Islet precursor cell (in vitro differentiated cells): Measurements from ENCODE around the gene PRSS23.

Experiments used
- DNase-seq: peaks from one replicate; pipeline ENCODE4 v3.0.0-alpha.2; 2018

The PRSS23 gene

DNA sequence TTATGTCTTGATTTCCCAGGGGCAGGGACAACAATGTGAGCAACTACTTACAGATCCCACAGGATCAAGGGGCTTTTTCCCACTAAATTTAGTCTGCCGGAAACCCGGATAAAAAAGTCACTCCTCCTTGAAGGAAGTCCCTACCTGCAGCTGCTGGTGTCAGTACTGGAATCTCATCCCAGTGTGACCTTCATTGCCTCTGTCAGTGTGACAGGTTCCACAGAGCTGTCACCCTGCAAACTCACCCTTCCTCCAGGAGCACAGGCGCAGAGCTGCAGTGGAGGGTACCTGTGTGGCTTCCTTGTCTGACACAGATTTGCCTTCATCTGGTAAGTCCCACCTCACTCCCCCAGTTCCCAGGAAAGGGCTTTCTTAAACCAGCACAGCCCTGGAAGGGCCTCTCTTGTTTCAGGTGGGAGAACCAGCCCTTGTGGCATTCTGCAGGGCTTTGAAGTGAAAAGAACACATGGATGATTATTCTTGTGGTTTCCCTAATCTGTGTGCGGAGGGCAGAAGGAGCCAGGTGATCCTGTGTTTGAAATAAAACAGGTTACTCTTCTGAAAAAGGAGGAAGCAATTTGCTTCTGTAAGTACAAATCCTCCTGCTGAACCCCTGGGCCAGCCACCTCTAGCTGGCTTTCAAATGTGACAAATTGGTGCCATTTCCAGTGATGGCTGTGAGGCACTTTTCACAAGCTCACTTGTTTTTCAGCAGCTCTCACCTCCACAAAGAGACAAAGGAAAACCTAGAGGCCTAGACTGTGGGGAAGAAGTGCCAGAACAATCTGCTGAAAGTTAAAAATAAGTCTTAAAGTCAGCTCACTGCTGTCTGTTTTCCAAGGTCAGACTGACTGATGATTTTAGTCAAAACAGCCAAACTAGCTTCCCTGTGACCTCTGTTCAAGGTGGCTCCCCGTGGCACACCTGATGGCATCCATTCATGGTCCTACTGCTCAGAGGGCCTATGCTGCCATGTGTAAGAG, 9.2 kb upstream of the PRSS23 start:
- peak; percentile 95 for DNase-seq

DNA sequence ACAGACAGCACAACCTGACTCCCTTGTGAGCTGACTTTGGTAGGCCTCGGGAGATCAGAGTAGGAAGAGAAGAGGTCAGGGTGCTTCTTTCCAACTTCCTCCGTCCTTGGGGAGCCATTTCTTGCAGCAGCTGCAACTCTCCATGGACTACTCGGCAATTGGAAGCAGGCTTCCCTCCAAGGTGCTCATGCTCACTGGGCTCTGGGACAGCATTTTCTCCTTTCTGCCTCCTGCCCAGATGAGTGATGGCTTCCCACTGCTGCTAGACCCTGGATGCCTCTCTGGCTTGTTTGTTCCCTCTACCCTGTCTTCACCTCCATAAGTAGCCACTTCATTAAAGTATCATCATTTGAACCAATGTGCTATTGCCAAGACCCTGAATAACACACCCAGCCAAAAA, 8.2 kb upstream of the PRSS23 start:
- no peak for DNase-seq

DNA sequence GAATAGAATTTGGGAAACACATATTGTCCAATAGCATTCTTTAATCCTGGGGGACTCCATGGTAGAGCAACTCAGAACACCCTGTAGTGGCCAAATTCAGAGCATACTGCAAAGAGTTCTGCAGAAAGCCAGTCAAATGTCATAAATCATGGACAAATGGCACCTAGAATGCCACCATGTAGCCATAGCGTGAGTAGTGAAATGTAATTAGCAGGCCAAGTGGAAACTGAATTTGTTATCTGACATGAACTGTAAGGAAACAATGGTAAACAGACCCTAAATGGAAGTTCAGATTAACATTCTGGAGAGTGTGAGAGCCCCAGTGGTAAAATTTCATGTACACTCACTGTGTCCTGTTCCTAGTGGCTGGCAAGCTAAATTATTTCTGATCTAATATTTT, 7.0 kb upstream of the PRSS23 start:
- no peak for DNase-seq

DNA sequence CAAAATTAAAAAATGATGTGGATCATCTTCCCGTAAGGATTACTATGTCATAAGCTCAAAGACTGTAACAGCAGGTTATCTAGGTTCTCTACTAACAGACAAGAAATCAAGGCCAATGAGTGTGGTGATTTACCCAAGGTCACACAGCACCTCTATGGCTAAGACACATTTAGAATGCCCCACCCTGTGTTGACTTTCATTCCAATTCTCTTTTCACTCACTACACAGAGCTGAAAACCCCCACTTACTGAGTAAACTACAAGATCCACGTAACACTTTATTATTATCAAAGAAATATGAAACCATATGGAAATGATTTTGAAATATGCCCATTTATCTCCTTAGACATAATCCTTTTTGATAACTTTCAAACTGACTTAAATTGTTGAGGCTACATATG, 4.8 kb upstream of the PRSS23 start:
- no peak for DNase-seq

DNA sequence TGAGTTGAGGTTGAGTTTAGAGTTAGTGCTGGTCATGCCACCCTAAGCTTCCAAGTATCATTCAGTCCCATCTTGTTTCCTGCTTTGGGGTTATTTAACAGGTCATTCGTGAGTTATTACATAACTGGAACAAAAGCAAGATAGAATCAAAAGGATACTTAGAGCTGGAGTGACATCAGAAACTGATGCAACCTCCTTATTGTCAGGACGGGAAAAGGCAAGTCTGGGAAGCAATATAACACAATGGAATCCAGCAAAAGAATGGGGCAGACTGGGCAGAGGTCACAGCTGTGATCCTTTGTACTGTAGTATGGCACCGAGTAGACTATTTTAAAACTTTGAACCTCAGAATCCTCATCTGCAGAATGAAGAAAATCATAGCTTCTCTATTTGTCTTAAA, 4.4 kb upstream of the PRSS23 start:
- no peak for DNase-seq

DNA sequence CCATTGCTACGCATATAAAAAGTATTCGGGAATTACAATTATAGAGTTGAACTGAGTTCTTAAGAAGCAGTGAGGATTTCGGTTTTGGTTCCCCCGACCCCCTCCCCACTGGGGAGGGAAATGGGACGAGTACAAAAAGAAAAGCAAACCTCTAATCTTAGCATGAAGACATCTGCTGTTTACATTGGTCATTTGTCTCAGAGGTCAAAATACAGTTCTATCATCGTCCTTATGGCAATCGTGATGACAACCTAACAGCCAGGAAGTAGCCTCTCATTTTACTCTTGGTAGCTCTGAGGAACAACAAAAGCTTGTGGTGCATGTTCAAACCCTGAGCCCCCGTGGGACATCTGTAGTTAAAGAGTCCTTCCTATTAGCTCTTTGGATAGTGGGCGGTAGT, 3.2 kb upstream of the PRSS23 start:
- no peak for DNase-seq

DNA sequence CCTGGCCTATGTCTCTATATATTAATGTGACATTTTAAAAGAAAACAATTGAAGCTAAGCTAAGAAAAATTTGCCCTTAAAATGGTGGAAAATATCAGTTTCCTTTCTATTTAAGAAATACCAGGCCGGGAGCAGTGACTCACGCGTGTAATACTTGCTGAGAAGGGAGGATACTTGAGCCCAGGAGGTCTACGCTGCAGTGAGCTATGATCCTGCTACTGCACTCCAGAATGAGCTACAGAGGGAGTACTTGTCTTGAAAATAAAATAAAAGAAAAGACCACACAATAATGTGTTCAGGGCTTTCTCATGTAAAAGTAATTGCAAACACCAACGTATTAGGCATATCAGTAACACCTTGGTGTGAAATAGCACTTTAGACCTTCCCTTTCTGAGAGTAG, 1.4 kb upstream of the PRSS23 start:
- no peak for DNase-seq

DNA sequence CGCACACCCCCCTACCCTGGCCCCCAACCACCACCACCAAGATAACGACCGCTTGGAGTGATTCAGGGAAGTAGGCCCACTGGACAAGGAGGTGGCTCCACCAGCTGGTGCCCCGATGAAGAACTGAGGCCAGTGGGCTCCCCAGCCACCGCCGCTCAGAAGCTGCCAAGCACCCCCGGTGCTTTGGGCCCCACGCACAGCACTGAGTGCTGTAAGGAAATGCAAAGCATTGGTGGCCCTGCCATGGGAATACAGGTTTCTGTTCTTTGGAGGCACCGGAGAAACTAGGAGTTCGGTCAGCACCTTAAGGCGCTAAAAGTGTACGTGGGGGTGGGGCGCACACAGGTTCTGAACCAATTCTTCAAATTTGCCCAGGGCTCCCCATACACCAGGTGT, 664 bp upstream of the PRSS23 start:
- peak; percentile 67 for DNase-seq

DNA sequence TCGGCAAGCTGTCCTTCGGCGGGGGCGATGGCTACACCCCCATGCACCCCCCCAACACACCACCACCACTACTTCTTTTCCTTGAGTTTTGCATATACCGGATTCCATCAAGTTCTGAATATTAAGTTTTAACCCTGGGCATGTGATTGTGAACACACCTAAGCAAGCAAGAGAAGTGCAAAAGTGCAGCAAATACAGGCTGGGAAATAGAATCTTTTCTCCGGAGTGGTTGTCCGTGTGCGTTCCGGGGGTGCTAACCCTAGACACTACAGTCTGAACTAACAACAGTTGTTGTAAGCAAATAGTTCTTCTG, 574 bp downstream of the PRSS23 start:
- DNase-seq = no peak

DNA sequence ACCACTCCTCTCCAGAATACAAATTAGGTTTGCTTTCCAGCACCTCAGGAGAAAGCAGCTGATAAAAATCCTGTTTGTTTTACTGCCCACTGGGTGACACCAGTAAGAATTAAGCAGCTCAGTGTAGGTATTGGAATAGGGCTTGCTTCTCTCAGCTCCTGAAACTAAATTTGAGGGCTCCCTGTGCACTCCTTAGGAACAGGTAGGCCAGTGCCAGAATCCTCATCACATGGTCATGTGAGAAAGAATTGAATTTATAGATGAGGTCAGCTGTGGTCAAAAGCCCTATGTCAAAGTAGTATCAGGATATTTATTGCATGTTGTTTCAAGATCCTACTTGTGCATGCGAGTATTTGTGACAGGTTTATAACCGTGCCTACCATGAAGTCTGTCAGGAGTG, 1.0 kb downstream of the PRSS23 start:
- DNase-seq = no peak

DNA sequence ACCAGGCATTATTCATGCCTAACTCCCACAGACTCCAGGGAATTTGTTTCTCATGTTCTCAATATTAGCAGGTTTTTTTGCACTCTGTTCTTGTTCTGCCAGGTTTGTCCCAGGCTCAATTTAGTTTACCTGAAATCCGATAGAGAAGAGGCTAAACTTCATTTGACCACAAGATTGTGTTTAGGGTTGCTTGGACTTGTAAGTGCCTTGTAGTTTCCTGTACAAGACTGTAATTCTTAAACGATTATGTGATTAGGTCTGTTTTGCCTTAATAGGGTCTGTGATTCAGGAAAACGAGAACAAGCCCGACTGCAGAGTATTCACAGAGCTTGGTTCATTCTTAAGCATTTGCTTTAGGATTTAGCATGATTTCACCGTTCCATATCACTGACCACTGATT, 1.8 kb downstream of the PRSS23 start:
- no peak for DNase-seq

DNA sequence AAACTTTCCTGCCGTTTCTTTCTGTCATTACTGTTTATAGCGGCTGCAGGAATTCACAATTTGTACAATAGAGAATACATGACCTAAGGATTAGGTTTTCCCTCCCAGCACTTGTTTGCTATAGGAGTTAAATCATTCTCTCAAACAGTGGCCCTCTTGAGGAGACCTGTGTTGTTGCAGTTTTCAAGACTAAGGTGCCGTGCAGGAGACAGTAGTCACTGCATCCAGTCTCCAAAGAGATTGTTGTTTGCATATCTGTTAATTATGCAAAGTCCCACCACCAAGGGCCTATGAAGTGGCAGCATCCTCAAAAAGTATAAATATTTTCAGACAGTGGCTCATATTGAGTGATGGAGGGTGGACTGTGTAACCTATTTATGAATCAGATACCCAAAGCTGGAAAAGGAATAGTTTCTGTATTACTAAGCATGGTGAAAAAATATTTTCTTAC, 2.3 kb downstream of the PRSS23 start:
- peak; percentile 77 for DNase-seq

DNA sequence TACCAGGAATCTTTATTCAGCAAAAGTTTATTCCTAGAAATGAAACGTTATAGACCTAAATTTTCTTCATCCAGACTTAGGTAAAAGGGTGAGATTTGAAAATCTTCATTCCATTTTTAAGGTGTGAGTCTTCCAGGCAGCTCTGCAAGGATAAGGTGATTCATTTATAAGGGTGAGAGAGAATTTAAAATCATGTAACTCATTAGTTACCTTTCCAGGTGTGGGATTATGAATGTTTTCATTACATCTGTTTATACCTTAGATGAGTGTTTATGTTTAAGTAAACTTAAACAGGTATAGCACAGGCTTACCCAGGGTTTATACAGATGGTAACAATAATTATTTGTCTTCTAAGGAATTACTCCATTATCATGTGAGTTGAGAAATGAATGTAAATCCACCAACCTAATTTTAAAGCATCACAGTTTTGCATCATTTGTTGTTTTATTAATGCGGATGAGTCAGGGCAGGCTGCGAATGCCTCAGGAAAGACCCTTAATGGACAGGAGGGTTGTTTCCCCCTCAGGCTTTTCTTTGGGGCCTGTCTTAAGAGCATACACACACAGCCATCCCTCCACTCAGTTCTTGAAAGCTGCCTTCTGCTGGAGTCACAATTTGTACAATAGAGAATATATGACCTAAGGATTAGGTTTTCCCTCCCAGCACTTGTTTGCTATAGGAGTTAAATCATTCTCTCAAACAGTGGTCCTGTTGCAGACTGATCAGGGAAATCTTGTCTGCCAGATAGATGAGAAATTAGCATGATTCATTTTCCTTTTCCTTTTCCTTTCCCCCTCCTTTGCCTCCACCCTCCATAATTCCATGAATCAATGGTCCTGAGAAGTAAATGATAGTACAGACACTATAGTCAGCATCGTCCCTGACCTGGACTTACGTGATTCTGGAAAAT, 3.0 kb downstream of the PRSS23 start:
- DNase-seq = no peak

DNA sequence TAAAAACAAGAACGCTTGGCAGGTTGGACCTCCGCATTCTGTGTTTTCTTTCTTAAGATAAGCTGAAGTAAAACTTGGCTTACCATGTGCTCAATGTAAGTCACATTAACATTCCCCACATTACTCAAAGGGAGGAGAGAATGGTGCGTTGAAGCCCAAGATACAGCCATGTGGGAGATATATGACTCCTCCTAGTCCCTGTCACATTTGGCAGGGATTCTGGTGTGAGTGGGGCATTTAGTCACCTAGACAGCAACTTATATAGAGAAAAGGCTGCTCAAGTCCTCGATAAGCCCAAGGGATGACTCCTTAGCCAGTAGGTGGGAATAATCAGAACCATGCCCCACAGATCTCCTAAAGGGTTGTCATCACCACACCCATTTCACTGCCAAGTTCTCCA, 4.6 kb downstream of the PRSS23 start:
- no peak for DNase-seq

DNA sequence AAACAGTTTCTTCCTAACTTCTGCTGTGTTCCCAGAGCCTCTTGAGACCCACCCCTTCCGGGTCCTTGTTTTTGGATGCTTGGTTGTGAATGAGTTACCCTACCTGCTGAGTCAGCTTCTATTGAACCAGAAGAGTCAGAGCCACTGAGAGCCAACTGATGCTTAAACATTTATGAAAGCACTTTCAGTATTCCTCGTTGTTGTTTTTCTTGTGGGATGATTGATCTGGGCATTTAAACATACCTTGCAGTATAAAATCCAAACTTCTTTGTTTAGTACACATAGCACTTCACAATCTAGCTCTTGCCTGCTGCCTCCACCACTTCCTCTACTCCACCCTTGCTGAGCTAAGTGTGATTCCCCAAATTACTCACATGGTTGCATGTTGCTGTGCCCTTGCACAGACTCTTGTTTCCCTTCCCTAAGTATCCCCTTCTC, 5.5 kb downstream of the PRSS23 start:
- no peak for DNase-seq

DNA sequence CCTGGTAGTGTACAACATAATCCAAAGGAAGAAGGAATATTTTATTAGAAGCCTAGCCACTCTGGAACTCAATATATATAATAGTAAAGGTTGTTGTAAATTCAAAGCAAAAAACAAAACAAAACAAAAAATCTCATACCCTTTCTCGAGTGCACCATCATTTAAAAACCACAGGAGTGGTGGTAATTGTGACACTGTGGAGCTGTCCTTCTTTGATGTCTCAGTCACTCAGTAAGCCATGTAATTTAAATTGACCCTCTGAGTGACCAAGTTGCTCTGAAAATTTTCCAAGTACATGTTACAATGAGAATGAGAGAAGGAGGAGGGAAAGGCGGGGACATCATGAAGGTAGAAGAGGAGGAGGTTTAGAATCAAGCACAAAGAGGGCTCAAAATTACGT, 6.6 kb downstream of the PRSS23 start:
- DNase-seq = no peak

DNA sequence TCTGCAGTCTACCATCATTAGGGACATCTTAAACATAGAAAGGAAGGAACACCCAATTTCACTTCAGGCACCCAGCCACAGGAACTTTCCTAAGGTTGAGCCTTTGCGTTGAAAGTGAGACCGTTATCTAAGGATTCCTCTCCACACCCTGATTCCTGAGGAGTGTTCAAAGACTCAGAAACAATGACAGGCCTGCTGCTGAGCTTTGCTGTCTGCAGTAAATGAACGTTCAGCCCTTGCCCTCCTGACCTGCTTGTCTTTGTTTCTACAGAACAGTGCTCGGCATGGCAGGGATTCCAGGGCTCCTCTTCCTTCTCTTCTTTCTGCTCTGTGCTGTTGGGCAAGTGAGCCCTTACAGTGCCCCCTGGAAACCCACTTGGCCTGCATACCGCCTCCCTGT, 7.0 kb downstream of the PRSS23 start:
- peak; percentile 76 for DNase-seq

DNA sequence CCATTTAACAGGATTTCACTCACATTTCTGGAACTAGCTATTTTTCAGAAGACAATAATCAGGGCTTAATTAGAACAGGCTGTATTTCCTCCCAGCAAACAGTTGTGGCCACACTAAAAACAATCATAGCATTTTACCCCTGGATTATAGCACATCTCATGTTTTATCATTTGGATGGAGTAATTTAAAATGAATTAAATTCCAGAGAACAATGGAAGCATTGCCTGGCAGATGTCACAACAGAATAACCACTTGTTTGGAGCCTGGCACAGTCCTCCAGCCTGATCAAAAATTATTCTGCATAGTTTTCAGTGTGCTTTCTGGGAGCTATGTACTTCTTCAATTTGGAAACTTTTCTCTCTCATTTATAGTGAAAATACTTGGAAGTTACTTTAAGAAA, 9.2 kb downstream of the PRSS23 start:
- DNase-seq = no peak

DNA sequence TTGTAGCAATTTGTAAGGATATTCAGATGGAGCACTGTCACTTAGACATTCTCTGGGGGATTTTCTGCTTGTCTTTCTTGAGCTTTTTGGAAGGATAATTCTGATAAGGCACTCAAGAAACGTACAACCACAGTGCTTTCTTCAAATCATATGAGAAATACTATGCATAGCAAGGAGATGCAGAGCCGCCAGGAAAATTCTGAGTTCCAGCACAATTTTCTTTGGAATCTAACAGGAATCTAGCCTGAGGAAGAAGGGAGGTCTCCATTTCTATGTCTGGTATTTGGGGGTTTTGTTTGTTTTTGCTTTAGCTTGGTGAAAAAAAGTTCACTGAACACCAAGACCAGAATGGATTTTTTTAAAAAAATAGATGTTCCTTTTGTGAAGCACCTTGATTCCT, 9.9 kb downstream of the PRSS23 start:
- DNase-seq = no peak

DNA sequence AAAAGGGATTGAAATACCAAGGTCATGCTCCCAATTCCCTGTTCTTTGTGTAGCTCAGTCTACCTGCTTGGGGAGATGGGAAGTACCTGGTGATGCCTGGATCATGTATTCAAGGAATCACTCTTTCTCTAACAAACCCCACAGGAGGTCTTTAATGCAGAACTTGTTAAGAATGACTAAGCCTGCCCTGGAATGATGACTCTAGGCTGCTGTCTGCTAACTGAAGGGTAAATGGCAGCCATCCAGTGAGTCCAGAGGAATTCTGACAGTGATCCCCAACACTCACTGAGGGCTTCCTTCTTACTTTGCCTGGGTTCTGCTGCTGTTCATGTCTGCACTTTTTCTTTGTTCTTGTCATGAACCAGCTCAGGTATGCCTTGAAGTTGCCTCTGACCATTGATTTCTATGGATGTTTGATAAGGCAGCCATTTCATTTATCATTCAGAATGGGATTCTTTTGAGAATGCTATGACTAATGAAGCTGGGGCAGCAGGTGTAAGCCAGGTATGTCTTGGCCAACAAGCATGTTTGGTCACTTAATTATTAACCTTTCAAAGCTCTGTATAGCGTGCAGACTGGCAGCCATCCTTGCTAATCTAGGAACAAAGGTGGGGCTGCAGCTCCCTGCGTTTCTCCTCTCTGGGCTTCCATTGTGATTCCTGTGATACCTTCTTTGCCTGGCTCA, 11.4 kb downstream of the PRSS23 start:
- DNase-seq = peak; percentile 89

DNA sequence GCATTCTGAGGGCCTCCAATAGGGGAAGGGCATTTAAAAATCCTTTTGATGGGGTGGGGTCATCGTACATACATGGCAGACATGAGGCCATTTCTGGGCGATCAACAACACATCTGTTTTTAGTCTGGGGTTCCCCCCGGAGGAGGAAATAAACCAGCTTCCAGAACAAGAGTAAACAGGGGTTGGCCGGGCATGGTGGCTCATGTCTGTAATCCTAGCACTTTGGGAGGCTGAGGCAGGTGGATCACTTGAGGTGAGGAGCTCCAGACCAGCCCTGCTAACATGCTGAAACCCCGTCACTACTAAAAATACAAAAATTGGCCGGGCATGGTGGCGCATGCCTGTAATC, 12.0 kb downstream of the PRSS23 start:
- no peak for DNase-seq

DNA sequence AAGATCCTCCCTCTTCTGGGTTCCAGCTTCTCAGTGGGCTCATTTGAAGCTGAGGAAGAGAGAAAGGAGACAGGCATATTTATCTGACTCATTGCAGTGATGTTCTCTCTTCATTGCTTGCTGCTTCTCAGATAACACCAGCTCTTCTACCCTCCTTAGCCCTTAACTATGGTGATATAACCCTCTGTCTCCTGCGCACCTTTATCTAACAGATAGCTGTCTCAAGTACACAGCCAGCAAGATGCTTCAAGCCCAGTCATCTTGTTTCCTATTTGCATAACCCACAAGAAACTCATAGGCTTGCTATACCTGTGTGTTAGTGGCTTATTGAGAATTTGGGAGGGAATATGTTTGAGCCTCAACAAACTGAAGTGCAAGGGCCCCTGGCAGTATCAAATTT, 12.6 kb downstream of the PRSS23 start:
- no peak for DNase-seq

DNA sequence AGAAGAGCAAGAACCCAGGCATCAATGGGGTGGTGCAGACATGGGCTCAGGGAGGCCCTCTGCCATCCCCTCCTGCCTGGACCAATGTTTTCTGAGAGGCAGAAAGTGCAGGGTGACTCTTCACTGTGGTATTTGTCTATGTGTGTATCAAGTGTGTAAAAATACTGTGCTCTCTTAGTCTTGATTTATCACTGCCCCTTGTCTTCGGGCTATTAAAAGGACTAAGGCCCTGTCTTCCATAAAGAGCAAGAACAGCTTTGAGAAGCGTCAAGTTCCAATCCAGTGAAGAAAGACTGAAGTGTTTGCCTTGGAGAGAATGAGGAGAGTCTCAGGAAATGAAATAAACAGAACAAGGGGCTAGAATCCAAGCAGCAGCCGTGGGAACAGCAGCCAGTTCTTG, 14.4 kb downstream of the PRSS23 start:
- peak; percentile 74 for DNase-seq

DNA sequence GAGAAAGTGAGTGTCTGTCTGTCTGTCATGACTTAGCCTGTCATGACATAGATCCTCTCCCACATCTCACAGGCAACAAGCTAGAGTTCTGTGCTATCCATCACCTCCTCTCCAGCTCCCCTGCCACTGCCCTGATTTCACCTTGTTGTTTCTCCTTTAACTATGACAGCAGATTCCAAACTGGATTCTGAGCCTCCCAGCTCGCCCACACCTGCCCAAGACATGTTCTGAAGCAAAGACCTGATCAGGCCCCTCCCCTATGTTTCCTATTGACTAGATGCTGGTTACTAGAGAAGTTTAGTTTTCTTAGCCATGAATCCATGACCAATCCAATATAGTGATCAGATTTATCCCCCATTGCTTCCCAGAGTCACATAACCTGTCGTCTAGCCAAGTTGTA, 15.4 kb downstream of the PRSS23 start:
- DNase-seq = no peak
